HG03108 (cell line): ENCODE data around the gene CAPSL.
"Not testable (repeated sequence)": the region's sequence is repeated elsewhere in the genome, so short reads cannot be mapped to it uniquely, and the experiment has no call there.

Experiments
- ATAC-seq: cut with Tn5 transposase; IDR thresholded peaks from one replicate; pipeline ENCODE4 v1.9.1; 2021; ENCODE audit warnings: moderate library complexity; ENCODE audit not compliant: unreplicated experiment

The CAPSL gene

DNA sequence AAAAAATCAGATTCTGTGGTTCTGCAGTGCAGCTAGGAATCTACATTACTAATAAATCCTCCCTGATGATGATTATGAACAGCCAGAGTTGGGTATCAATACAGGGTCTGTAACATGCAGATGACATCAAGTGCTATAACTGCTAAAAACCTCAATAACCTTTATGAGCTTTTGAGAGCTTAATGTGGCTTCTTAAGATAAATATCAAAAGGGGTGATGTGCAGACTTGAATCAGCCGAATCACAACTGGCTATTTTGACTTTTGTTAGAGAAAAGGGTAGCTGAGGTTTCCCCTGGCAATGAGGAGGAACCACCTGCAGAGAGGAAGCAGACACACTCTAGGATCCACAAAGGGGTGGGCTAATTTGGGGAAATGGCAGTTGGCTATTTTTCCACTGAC, 30.2 kb downstream of the CAPSL start:
- no peak for ATAC-seq

DNA sequence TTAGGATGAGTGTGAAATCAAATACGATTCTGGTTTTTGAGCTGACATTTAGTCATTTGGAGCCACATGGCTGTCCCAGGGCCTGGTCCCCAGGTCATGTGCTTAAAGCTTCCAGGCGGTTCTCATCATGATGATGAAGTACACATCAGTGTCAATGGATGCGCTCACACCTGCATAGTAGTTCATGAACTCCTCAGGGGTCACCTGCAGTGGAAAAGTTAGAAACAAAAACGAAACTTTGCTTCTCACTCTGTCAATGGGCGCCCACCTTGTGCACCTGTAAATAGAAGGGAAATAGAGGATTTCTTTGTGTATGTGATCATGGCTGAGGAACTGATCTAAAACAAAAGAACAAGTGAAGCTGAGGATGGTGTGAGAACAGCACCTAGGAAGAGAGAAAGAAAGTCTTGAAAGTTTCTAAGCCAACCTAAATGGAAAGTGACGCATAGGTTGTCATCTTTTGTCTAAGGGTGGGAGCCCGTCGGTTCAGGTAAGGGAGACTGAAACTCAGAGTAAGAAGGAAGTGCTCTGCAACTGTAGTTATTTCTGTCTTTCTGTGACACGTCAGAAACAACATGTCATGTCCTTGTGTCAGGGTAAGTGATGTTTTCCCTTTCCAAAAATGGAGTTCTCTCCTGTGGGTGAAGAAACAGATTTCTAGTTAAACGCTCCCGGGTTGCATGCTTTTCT, 33.8 kb downstream of the CAPSL start:
- no peak for ATAC-seq

DNA sequence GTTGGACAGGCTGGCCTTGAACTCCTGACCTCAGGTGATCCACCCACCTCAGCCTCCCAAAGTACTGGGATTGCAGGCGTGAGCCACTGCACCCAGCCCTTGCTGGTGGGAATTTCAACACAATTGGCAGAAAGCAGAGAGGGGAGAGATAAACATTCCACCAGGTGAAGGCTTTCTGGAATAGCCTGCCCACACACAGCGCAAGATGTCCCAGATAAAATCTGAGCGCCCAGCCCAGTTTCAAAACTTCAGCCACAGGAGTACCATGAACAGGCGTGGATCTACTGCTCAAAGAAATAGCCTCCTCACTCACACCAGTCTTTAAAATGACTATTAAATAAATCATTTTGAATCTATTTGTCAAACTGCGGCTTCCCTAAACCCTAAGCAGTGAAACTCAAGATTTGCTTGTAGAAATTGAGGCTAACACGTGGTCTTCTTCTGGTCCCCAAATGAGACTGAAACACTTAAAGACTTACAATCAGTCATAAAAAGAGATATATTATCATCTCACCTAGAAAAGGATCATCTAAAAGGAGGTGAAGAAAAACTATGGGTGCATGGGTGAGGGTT, 34.7 kb downstream of the CAPSL start:
- no peak for ATAC-seq

DNA sequence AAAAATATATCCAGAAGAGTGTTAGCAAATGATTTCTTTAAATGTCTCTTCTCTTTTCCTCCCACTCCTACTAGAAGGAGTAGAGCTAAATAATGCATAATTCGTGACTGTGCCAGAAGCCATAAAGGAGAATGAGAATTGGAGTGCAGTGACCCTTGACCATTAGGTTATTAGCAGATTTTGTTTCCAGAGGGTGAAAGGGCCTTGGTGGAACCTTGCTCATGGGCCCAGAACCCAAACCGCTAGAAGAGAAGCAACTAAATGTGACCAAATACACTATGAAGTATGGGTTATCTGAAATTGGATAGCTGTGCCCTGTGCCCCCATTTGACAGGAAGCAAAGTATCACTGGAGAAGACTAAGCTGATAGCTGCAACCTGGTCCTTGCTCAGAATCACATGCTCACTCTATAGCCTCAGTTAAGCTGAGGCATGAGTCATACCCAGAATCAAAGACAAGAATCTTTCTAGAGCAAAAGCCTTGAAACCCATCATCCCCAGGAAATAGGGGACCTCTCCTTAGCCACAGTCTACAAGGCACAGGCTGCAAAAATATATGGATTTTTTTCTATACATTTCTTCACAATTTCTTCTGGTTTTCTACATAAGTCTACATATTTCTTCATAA, 36.3 kb downstream of the CAPSL start:
- ATAC-seq = peak; percentile 41

DNA sequence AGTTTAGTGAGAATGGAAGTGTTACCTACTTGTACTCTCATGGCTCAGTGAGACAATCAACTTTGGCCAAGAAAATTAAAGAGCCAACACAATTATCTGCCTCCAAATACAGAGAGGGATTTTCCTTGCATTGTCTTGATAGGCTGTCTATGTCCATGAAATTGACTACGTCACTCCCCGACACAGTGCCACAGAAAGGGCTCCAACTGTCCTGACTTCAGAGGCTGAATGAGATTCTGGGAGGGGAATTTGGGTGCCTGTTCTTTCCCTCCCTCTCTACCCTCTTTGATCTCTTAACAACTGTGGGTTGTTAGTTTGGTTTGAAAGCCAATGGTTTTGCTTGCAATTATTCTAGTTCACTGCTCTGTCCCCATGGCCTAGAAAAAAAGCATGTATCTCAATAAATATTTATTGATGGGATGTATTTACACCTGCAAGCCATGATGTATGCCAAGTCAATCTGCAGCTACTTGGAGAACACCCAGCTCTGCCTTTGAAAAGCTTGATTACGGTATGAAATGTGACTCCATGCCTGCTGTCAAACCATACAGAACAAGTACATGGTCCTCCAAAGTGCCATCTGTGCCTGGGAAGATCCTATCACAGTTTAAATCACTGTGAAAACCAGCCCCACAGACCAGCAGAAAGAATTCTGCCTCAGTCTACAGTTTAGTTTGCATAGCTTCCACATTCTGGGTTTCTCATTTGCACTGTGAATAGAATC, 37.3 kb downstream of the CAPSL start:
- no peak for ATAC-seq

DNA sequence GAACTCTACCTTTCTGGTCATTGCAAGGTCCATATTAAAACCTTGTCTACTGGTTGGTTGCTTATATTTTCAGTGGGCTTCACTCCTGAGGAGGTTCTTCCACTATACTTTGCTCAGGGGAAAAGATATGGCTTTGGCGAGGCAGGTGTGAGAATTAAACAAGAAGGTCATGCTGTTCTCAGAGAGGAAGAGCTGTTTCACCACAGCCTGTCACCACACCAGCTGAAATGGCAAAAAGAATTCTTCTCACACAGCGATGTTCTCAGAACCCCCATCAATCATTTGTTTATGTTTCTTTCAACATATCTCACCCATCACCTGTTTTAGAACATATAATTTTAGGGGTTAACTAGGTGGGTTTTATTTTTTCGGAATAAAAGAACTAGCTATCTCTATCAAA, 38.6 kb downstream of the CAPSL start:
- peak; percentile 47 for ATAC-seq

DNA sequence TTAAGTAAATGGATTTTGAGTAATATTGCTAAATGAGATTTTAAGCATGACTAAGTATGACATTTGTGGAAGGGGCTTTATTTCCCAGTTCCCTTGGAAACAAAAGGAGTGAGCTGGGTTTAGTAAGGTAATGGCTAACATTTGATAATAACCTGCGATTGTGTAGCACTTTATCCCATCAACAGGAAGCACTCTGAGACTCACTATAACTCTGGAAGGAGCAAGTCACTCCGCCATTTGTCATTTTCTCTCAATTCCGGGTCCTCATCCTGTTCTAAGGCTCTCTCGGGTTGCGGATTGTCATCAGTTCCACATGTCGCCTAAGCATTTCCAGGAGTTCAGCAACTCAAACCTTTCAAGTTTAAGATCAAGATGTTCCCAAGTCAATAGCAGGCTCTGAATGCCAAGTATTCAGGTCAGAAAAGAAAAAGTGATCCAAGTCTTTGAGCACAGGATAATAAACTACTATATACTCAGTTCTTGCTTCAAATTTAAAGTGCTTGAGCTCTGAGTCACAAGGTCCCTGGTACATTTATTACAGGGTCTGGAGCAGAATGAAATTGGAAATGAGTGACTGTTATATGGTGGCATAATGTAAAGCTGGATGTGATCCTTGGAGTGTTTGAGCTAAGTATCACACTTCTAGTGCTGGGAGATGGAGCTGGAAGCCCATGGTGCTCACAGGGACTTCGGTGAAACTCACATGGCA, 39.3 kb downstream of the CAPSL start:
- no peak for ATAC-seq

DNA sequence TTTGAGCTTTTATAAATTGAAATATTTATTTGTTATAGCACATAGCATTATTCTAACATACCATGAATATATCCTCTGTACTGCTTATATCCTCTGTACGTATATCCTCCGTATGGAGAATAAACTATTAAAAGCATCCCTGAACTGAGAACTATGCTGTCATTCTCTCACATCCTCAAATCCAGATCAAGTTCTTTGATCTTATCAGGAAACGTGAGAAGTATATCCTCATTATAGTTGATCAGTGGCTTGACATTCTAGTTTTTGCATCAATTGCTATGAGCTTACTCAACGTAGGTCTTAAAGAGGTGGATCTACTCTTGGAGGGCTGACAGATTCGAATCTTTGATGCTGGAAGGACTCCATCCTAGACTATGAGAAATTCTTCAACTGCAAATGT, 44.3 kb downstream of the CAPSL start:
- no peak for ATAC-seq

DNA sequence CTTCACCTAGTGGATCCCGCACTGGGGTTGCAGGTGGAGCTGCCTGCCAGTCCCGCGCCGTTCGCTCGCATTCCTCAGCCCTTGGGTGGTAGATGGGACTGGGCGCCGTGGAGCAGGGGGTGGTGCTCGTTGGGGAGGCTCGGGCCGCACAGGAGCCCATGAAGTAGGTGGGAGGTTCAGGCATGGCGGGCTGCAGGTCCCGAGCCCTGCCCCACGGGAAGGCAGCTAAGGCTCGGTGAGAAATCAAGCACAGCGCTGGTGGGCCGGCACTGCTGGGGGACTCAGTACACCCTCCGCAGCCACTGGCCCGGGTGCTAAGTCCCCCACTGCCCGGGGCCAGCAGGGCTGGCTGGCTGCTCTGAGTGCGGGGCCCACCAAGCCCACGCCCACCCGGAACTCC, 45.6 kb downstream of the CAPSL start:
- ATAC-seq = not testable (repeated sequence)

DNA sequence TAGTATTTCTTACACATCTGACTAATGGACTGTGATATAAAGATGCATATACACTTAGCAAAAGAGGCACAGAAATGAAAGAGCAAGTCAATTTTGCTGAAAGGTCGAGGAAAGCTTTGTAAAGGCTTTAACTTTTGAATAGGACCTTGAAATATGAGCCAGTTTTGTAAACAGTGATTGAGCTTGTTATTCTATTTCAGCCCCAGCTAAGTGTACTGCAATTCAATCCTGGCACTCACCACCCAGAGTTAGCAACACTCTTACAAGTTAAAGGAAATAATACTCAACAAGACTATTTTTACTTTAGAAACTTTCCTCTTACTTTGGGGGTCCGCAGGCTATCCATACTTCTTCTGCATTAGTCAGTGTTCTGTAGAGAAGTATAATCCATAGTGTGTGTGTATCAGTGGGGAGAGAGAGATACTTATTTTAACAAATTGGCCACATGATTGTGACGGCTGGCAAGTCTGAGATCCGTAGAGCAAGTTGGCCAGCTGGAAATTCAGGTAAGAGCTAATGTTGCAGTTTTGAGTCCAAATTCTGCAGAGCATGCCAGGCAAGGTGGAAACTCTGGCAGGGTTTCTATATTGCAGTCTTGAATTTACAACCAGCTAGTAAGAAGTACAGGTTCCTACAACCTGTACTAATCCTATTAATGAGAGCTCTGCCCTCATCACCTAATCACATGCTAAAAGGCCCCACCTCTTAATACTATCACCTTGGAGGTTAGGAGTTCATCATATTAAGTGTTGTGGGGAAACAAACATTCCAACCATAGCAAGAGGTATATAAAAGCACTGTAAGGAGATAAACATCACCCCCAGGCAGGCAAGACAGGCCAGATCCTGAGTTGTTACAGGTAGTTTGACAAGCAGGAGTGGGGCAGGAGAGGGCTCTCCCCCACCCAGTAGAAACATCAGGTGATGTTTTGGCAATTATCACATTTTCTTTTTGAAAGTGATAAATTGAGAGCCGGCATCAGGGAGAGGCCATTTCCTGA, 48.1 kb downstream of the CAPSL start:
- no peak for ATAC-seq

DNA sequence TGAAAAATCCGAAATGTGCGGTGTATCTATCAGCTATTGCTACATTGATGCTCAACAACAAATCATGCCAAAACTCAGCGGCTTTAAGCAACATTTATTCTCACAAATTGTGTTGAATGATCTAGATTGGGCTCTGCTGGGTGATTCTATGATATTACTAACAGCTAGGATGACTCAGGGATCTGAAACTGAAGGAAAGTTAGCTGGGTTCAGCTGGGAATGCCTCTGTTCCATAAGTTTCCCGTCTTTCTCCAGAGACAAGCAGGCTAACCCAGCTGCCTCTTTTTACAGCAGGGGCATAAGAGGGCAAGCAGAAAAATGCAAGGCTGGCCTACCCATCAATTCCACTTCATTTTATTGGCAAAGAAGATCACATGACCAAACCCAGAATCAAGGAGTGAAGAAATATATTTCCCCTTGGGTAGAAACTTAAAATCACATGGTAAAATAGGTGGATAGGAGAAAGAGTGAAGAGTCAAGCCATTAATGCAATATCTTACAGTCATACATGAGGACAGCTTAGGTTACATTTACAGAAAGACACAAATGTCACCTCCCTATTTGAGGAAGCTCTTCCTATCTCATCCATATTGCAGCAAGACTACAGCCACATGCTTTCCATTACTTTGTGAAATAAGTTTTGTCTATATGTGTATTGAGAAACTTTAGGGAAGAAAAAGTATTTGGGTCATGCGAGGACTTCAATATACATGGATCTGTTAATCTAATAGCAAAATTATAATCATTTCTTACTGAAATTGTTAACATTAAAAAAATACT, 50.9 kb downstream of the CAPSL start:
- ATAC-seq = no peak

DNA sequence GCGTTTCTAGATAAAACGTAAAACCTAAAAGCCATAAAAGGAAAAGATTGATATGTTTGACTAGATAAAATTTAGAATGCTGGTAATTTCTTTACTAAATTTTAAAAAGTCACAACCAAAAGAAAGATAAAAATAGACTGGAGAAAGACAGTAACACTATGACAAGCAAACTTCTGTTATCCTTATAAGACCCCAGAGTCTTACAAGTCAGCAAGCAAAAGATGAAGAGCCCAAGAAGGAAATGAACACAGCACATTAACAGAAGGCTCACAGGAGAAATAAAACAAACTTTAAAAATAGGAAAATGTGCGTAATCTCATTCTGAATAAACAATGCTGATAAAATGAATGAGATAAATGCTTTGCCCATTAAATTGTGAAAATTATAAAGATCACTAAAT, 52.0 kb downstream of the CAPSL start:
- ATAC-seq = no peak

DNA sequence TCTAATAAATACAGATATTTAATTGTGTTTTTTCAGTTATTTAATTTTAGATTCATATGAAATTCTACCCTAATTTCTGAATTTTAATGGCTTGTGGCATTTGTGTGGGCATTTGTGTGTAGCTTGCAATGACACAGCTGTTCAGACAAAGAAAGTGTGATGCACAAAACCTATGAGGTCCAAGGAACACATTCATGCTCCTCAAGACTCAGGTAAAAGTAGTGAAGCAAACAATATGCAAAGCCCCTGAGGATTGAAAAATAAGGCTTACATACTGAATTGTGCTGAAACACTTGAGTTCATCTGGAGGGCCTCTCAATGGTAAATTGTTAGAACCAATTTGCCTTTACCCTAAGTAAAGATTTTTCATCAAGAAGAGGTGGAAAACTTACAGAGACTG, 53.6 kb downstream of the CAPSL start:
- ATAC-seq = no peak

DNA sequence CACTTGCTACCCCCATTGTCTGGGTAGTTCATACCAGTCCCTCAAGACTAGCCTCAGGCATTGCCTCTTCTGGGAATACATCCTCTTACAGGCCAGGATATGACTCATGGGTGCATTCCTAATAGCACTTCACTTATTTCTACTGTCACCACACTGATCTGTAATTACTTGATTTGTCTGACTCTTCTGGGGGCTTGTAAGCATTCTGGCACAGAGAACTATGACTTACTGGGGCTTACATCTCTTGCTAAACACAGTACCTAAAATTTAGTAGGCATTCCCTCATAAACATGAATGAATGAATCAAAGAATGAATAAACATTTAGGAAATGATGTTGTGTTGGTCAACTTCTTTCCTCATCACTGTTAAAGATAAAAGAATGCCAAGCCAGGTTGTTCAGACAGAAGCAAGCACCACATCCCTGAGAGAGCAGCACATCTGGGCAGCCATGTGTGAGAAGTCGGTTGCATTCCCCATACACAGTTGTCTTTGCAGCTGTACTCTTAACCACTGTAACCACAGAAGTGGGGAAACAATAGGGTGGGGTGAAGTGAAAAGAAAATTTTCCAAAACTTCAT, 54.1 kb downstream of the CAPSL start:
- ATAC-seq = no peak

DNA sequence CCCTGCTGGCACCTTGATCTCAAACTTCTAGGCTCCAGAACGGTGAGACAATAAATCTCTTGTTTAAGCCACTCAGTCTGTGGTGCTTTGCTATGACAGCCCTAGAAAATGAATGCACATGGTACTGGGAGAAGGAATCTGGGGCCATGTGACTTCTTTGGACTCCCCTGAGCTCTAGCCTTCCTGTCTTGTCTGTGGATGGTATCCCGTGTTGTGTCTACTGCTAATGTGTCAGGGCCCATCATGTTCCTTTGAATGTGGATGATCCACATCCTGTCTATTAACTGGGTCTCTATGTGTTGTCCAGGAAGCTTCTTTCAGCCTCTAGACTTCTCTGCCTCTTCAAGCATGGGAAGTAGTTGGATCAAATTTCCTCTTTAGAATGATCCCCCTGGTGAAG, 56.7 kb downstream of the CAPSL start:
- ATAC-seq = no peak

DNA sequence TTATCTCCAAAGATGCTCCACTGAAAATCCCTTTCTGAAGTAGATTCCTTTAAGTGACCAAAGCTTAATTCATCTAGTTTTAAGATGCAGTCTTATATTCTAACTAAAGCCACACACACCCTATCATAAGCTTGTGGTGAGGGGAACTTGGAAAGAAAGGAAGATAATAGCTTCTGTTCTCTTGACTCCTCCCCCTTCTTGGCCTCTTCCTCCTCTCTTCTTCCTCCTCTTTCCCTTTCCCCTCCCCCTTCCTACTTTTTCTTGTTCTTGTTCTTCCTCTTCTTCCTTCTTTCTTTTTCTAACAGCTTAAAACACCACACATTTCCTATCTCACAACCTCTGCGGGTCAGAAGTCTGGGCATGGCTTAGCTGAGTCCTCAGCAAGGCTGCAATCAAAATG, 58.3 kb downstream of the CAPSL start:
- no peak for ATAC-seq

DNA sequence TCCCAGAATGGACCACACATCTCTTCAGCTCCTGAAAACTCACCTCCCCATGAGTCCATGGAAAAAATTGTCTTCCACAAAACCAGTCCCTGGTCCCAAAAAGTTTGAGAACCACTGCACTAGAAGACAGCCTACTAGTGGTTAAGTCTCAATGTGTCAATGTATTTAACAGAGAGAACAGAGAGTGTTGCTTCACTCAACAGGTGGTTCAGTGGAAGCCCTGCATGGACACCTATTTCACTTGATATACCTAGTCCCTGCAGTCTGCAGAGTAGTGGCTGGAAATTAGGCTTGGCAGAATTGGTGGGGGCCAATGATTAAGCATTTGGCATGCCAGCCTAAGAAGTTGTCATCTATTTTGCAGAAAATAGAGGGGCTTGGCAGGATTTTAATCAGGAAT, 58.8 kb downstream of the CAPSL start:
- ATAC-seq = no peak

DNA sequence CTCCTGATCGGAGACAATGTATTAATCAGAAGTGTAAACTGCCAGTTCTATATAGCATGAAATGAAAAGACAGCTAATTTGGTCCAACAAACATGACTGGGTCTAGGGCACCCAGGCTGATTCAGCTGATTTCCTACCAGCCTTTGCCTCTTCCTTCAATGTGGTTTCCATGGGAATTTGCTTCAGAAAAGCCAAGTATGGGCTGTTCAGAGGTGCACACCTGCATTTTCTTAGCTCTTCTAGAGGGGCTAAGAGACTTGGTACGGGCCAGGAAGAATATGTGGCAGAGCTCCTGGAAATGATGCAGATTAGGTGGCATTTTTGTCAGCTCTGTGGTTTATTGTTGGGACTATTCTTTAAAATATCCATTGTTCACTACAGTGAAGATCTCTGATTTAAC, 59.3 kb downstream of the CAPSL start:
- no peak for ATAC-seq

DNA sequence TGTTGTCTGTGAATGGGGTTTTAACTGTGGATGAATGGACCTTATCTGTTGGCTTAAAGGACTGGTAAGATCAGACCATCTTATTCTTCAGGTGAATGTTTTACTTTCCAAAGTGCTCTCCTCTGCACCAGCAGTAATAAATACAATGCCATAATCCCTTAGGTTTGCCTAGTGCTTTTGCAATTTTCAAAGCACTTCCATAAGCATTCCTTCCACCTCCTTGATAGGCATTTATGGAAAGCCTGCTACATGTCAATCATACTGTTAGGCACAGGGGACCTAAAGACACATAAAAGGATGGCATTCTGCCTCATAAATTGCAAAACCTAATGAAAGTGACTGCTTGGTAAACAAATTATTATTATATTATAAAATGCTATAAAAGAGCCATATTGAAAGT, 60.3 kb downstream of the CAPSL start:
- no peak for ATAC-seq
